MM.1S (cell line): ENCODE measurements around the gene PRUNE2.

Source experiments
- DNase-seq: peaks from one replicate; pipeline ENCODE4 v3.0.0-alpha.2; 2015
- H2AFZ ChIP-seq: fragments of 300-600 bp; sonication (generic); 2 replicates; pipeline ENCODE4 v1.6.0; 2016; ENCODE audit warnings: antibody characterized with exemption, low read length
- H3F3A ChIP-seq: fragments of 300-600 bp; sonication (generic); 2 replicates; pipeline ENCODE4 v1.6.1; 2016; ENCODE audit warnings: mild to moderate bottlenecking, antibody characterized with exemption, low read length, moderate library complexity, mixed read lengths; ENCODE audit not compliant: insufficient read depth
- H3K27ac ChIP-seq: fragments of 300-600 bp; sonication (generic); 2 replicates; pipeline ENCODE4 v1.5.1; 2016; ENCODE audit warnings: mild to moderate bottlenecking, low read length
- H3K27me3 ChIP-seq: fragments of 300-600 bp; sonication (generic); replicated peaks from 2 replicates; pipeline ENCODE4 v1.6.0; 2016; ENCODE audit warnings: low read length; ENCODE audit not compliant: insufficient read depth
- H3K36me3 ChIP-seq: fragments of 300-600 bp; sonication (generic); replicated peaks from 2 replicates; pipeline ENCODE4 v1.6.1; 2016; ENCODE audit warnings: mild to moderate bottlenecking, low read length, mixed read lengths; ENCODE audit not compliant: insufficient read depth
- H3K4me1 ChIP-seq: fragments of 300-600 bp; sonication (generic); 2 replicates; pipeline ENCODE4 v1.6.1; 2016; ENCODE audit warnings: low read length, mixed read lengths
- H3K4me2 ChIP-seq: fragments of 300-600 bp; sonication (generic); 2 replicates; pipeline ENCODE4 v1.6.0; 2016; ENCODE audit warnings: low read depth, low read length
- H3K4me3 ChIP-seq: fragments of 300-600 bp; sonication (generic); 2 replicates; pipeline ENCODE4 v1.5.1; 2016; ENCODE audit warnings: low read length, mixed read lengths
- H3K79me2 ChIP-seq: fragments of 300-600 bp; sonication (generic); 2 replicates; pipeline ENCODE4 v1.6.1; 2016; ENCODE audit warnings: mixed run types, low read length, mixed read lengths
- H3K9ac ChIP-seq: fragments of 300-600 bp; sonication (generic); 2 replicates; pipeline ENCODE4 v1.6.1; 2016; ENCODE audit warnings: low read length, mixed read lengths
- H3K9me2 ChIP-seq: fragments of 300-600 bp; sonication (generic); replicated peaks from 2 replicates; pipeline ENCODE4 v1.6.1; 2016; ENCODE audit warnings: mild to moderate bottlenecking, low read length, mixed read lengths; ENCODE audit not compliant: insufficient read depth
- H3K9me3 ChIP-seq: fragments of 300-600 bp; sonication (generic); replicated peaks from 2 replicates; pipeline ENCODE4 v1.6.1; 2016; ENCODE audit warnings: mild to moderate bottlenecking, low read length, mixed read lengths; ENCODE audit not compliant: insufficient read depth
- H4K20me1 ChIP-seq: fragments of 300-600 bp; sonication (generic); 2 replicates; pipeline ENCODE4 v1.6.1; 2016; ENCODE audit warnings: mild to moderate bottlenecking, low read length, moderate library complexity, mixed read lengths; ENCODE audit not compliant: insufficient read depth
- CTCF ChIP-seq: fragments of 300-600 bp; sonication (generic); IDR thresholded peaks from 2 replicates; pipeline ENCODE4 v1.5.1; 2016; ENCODE audit warnings: antibody characterized with exemption, low read length, mixed read lengths
- EZH2 ChIP-seq: fragments of 300-600 bp; sonication (generic); optimal IDR thresholded peaks from 2 replicates; pipeline ENCODE3; 2017; ENCODE audit warnings: low read depth, mild to moderate bottlenecking, antibody characterized with exemption, low read length, mixed read lengths
- EZH2phosphoT487 ChIP-seq: fragments of 300-600 bp; sonication (generic); IDR thresholded peaks from 2 replicates; pipeline ENCODE4 v1.6.1; 2018; ENCODE audit warnings: antibody characterized with exemption, low read length

PRUNE2 gene

GRCh38 chr9:76732341-76732958 is 173.5 kb downstream of the PRUNE2 start:
- no peaks in the 10 kb centered on the region for H3K79me2 ChIP-seq
- no peak overlapping the region for H3K4me2 ChIP-seq
- H3K36me3 ChIP-seq = no peaks in the 10 kb centered on the region
- H3K9me3 ChIP-seq = no peaks in the 10 kb centered on the region
- TF ChIP-seq EZH2phosphoT487 (no peak), EZH2 (no peak), CTCF (no peak)
- no peak overlapping the region for H2AFZ ChIP-seq
- H3K4me1 ChIP-seq = peaks cover 8% of the 10 kb centered on the region; the same call in 1 of the 2 replicates
- no peaks in the 10 kb centered on the region for H3F3A ChIP-seq
- no peaks in the 10 kb centered on the region for H4K20me1 ChIP-seq
- DNase-seq = no peak
- no peak overlapping the region for H3K27ac ChIP-seq
- H3K9ac ChIP-seq = no peak overlapping the region
- H3K27me3 ChIP-seq = no peaks in the 10 kb centered on the region
- H3K9me2 ChIP-seq = no peaks in the 10 kb centered on the region
- no peak overlapping the region for H3K4me3 ChIP-seq

- H3K27ac ChIP-seq = no peak overlapping the region
- no peaks in the 10 kb centered on the region for H4K20me1 ChIP-seq
- no peaks in the 10 kb centered on the region for H3K36me3 ChIP-seq
- no peaks in the 10 kb centered on the region for H3K27me3 ChIP-seq
- no peak overlapping the region for H3K4me3 ChIP-seq
- H3K9ac ChIP-seq = no peak overlapping the region
- H3K4me1 ChIP-seq = peaks cover 11% of the 10 kb centered on the region; the same call in 1 of the 2 replicates
- H3K9me3 ChIP-seq = no peaks in the 10 kb centered on the region
- DNase-seq = no peak
- H3K79me2 ChIP-seq = no peaks in the 10 kb centered on the region
- H3K4me2 ChIP-seq = no peak overlapping the region
- no peak overlapping the region for H2AFZ ChIP-seq
- no peaks in the 10 kb centered on the region for H3K9me2 ChIP-seq
- H3F3A ChIP-seq = no peaks in the 10 kb centered on the region
- no peak for TF ChIP-seq CTCF
- TF ChIP-seq EZH2phosphoT487 = no peak
- no peak for TF ChIP-seq EZH2
Measured at GRCh38 chr9:76730801-76731200, 175.1 kb downstream of the PRUNE2 start.

- no peak overlapping the region for H3K27ac ChIP-seq
- H3K4me3 ChIP-seq = no peak overlapping the region
- no peaks in the 10 kb centered on the region for H3K36me3 ChIP-seq
- no peaks in the 10 kb centered on the region for H3K27me3 ChIP-seq
- H3K4me2 ChIP-seq = no peak overlapping the region
- H3F3A ChIP-seq = no peaks in the 10 kb centered on the region
- peaks cover 17% of the 10 kb centered on the region; the same call in 1 of the 2 replicates for H3K4me1 ChIP-seq
- no peaks in the 10 kb centered on the region for H3K79me2 ChIP-seq
- no peak for DNase-seq
- H2AFZ ChIP-seq = no peak overlapping the region
- TF ChIP-seq EZH2phosphoT487 = no peak
- TF ChIP-seq EZH2 = no peak
- no peak for TF ChIP-seq CTCF
- no peak overlapping the region for H3K9ac ChIP-seq
- no peaks in the 10 kb centered on the region for H3K9me3 ChIP-seq
- no peaks in the 10 kb centered on the region for H3K9me2 ChIP-seq
- H4K20me1 ChIP-seq = no peaks in the 10 kb centered on the region
Measured at GRCh38 chr9:76729980-76730737, 175.8 kb downstream of the PRUNE2 start.
